GM23338 (cell line): ENCODE data around the gene ATP8B4. TPM values are rescaled to one million over a fixed set of nuclear protein-coding genes. Genes with fewer than 3 reads are reported as not detected.

ENCODE experiments used
- ATAC-seq: fragments of 200-7000 bp; cut with Tn5 transposase; 3 replicates; pipeline ENCODE4 v1.9.1; 2020
- DNase-seq: peaks from one replicate; pipeline ENCODE4 v3.0.0-alpha.2; 2015; ENCODE audit warnings: low spot score
- H2AFZ ChIP-seq: fragments of 200-600 bp; sonication (generic); 2 replicates; pipeline ENCODE4 v1.8.0; 2016; ENCODE audit warnings: antibody characterized with exemption, mild to moderate bottlenecking, moderate library complexity
- H3F3A ChIP-seq: fragments of 200-600 bp; sonication (generic); replicated peaks from 2 replicates; pipeline ENCODE4 v1.8.0; 2017; ENCODE audit warnings: antibody characterized with exemption, mixed run types, low read depth
- H3K27ac ChIP-seq: fragments of 200-600 bp; sonication (generic); 2 replicates; pipeline ENCODE4 v1.6.1; 2016; ENCODE audit warnings: low read depth
- H3K27me3 ChIP-seq: fragments of 200-600 bp; sonication (generic); 2 replicates; pipeline ENCODE4 v1.8.0; 2016; ENCODE audit warnings: mild to moderate bottlenecking, mixed run types, moderate library complexity; ENCODE audit not compliant: insufficient read depth
- H3K36me3 ChIP-seq: fragments of 200-600 bp; sonication (generic); 2 replicates; pipeline ENCODE4 v1.8.0; 2016; ENCODE audit warnings: mild to moderate bottlenecking; ENCODE audit not compliant: insufficient read depth
- H3K4me1 ChIP-seq: fragments of 200-600 bp; sonication (generic); 2 replicates; pipeline ENCODE4 v1.8.0; 2016; ENCODE audit warnings: mild to moderate bottlenecking, moderate library complexity; ENCODE audit not compliant: insufficient read depth
- H3K4me2 ChIP-seq: fragments of 200-600 bp; sonication (generic); 2 replicates; pipeline ENCODE4 v1.7.1; 2017; ENCODE audit warnings: mixed run types
- H3K4me3 ChIP-seq: fragments of 200-600 bp; sonication (generic); 2 replicates; pipeline ENCODE4 v1.6.1; 2016; ENCODE audit warnings: mixed run types
- H3K79me2 ChIP-seq: fragments of 200-600 bp; sonication (generic); replicated peaks from 2 replicates; pipeline ENCODE4 v1.8.0; 2017; ENCODE audit warnings: mild to moderate bottlenecking; ENCODE audit not compliant: insufficient read depth
- H3K9me2 ChIP-seq: fragments of 200-600 bp; sonication (generic); 2 replicates; pipeline ENCODE4 v1.8.0; 2017; ENCODE audit not compliant: insufficient read depth
- H4K20me1 ChIP-seq: fragments of 200-600 bp; sonication (generic); replicated peaks from 2 replicates; pipeline ENCODE4 v1.8.0; 2017; ENCODE audit warnings: mild to moderate bottlenecking; ENCODE audit not compliant: insufficient read depth
- H3K27ac Mint-ChIP-seq: 2 replicates; pipeline ENCODE4 v1.8.0; 2020; ENCODE audit warnings: inconsistent platforms, mild to moderate bottlenecking, moderate library complexity, mixed read lengths
- H3K27me3 Mint-ChIP-seq: 3 replicates; pipeline ENCODE4 v1.8.0; 2022; ENCODE audit warnings: low read depth, mild to moderate bottlenecking, moderate library complexity, mixed read lengths, inconsistent platforms; ENCODE audit not compliant: insufficient read depth, poor library complexity
- H3K36me3 Mint-ChIP-seq: 3 replicates; pipeline ENCODE4 v1.8.0; 2021; ENCODE audit warnings: low read depth, mild to moderate bottlenecking, inconsistent platforms, moderate library complexity, mixed read lengths
- H3K4me1 Mint-ChIP-seq: 3 replicates; pipeline ENCODE4 v1.8.0; 2020; ENCODE audit warnings: mild to moderate bottlenecking, inconsistent platforms, mixed read lengths
- H3K4me3 Mint-ChIP-seq: 3 replicates; pipeline ENCODE4 v1.8.0; 2021; ENCODE audit warnings: moderate library complexity, mild to moderate bottlenecking, inconsistent platforms, mixed read lengths
- H3K9me3 Mint-ChIP-seq: 3 replicates; pipeline ENCODE4 v1.8.0; 2020; ENCODE audit warnings: moderate library complexity, mild to moderate bottlenecking, inconsistent platforms, mixed read lengths
- EZH2 ChIP-seq: fragments of 200-600 bp; sonication (generic); IDR thresholded peaks from one replicate; pipeline ENCODE4 v1.8.0; 2017; ENCODE audit warnings: antibody characterized with exemption, mild to moderate bottlenecking, low read depth; ENCODE audit not compliant: unreplicated experiment
- EZH2phosphoT487 ChIP-seq: fragments of 200-600 bp; sonication (generic); IDR thresholded peaks from one replicate; pipeline ENCODE4 v1.8.1; 2018; ENCODE audit warnings: antibody characterized with exemption; ENCODE audit not compliant: unreplicated experiment
- JUNB ChIP-seq: IDR thresholded peaks from one replicate; pipeline ENCODE4 v1.6.1; 2016; ENCODE audit warnings: antibody characterized with exemption; ENCODE audit not compliant: unreplicated experiment
- NANOG ChIP-seq: IDR thresholded peaks from 2 replicates; pipeline ENCODE4 v1.6.1; 2016; ENCODE audit warnings: antibody characterized with exemption, borderline replicate concordance
- POLR2AphosphoS5 ChIP-seq: IDR thresholded peaks from 2 replicates; pipeline ENCODE4 v1.6.1; 2016; ENCODE audit warnings: antibody characterized with exemption, low read depth
- STAT1 ChIP-seq: IDR thresholded peaks from one replicate; pipeline ENCODE4 v1.6.1; 2016; ENCODE audit warnings: antibody characterized with exemption; ENCODE audit not compliant: unreplicated experiment
- ZNF114 ChIP-seq: fragments of 250-450 bp; sonication (Bioruptor Pico); IDR thresholded peaks from 2 replicates; pipeline ENCODE4 v1.5.0; 2020; ENCODE audit warnings: mild to moderate bottlenecking, moderate library complexity
- ZNF331 ChIP-seq: fragments of 250-450 bp; sonication (Bioruptor Pico); IDR thresholded peaks from 2 replicates; pipeline ENCODE4 v1.5.0; 2020; ENCODE audit warnings: low read depth, mild to moderate bottlenecking, moderate library complexity
- polyA plus RNA-seq: library from polyadenylated mRNA; unstranded; fragments of >200 nt; fragmentation: Nextera tagmentation; extraction: Ambion mirVana; gene quantifications from 2 replicates; pipeline ENCODE4 v1.2.1, GENCODE V29; 2016
- total RNA-seq: library from RNA; depleted of rRNA; stranded (reverse); fragments of >200 nt; shearing (Covaris generic); gene quantifications from 2 replicates; pipeline ENCODE4 v1.2.3, GENCODE V29; 2014
- TF ChIP-seq, protein P1 (sequence below): IDR thresholded peaks from 2 replicates; pipeline ENCODE4 v1.6.1; 2016; ENCODE audit warnings: antibody characterized with exemption
- TF ChIP-seq, protein P2 (sequence below): IDR thresholded peaks from one replicate; pipeline ENCODE4 v1.6.1; 2018; ENCODE audit warnings: antibody characterized with exemption; ENCODE audit not compliant: unreplicated experiment
- TF ChIP-seq, protein P3 (sequence below): fragments of 250-450 bp; sonication (Bioruptor Pico); IDR thresholded peaks from 2 replicates; pipeline ENCODE4 v1.5.0; 2020; ENCODE audit warnings: mild to moderate bottlenecking, moderate library complexity
- TF ChIP-seq, protein P4 (sequence below), 2 experiments: fragments of 200-600 bp in 1 of 2; sonication (generic) in 1 of 2; conservative IDR thresholded peaks; 2 replicates each; pipeline versions ENCODE4 v1.5.1 to v1.6.1; 2016 to 2017; ENCODE audit warnings: antibody characterized with exemption in 2 of 2, low read depth in 2 of 2, mild to moderate bottlenecking in 2 of 2, moderate library complexity in 1 of 2

Gene ATP8B4
- total and polyA plus RNA-seq, 2 experiments from 2014 or later = 0.24 TPM; not detected in 1

DNA sequence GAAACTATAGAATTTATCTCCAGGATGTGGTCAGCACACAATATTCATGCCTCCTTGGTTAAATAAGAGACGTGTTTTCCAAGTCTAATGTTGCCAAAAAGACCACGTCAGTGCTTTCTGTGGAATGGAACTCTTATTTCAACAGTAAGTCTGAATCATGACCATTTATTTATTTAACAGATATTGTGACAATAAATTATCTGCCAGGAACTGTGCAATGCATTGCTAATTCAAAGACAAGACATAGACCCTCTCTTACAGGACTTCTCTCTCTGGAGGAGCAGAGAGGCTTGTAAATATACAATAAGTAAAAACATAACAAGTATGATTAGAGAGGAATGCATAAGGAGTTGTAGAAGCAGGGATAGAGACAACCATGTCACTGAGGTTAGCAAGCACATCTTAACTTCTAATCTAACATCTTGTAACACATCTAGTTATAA lies 270.7 kb downstream of the ATP8B4 start:
- ATAC-seq (no peak), DNase-seq (no peak)
- no peaks in the 10 kb centered on the region for H4K20me1 ChIP-seq
- H3F3A ChIP-seq = no peaks in the 10 kb centered on the region
- TF ChIP-seq JUNB (no peak), EZH2 (no peak), ZNF114 (no peak), EZH2phosphoT487 (no peak), POLR2AphosphoS5 (no peak), ZNF331 (CRISPR knock-in tag) (no peak), NANOG (no peak), STAT1 (no peak)
- TF ChIP-seq, protein P1, sequence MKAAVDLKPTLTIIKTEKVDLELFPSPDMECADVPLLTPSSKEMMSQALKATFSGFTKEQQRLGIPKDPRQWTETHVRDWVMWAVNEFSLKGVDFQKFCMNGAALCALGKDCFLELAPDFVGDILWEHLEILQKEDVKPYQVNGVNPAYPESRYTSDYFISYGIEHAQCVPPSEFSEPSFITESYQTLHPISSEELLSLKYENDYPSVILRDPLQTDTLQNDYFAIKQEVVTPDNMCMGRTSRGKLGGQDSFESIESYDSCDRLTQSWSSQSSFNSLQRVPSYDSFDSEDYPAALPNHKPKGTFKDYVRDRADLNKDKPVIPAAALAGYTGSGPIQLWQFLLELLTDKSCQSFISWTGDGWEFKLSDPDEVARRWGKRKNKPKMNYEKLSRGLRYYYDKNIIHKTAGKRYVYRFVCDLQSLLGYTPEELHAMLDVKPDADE = no peak
- TF ChIP-seq, protein P2, sequence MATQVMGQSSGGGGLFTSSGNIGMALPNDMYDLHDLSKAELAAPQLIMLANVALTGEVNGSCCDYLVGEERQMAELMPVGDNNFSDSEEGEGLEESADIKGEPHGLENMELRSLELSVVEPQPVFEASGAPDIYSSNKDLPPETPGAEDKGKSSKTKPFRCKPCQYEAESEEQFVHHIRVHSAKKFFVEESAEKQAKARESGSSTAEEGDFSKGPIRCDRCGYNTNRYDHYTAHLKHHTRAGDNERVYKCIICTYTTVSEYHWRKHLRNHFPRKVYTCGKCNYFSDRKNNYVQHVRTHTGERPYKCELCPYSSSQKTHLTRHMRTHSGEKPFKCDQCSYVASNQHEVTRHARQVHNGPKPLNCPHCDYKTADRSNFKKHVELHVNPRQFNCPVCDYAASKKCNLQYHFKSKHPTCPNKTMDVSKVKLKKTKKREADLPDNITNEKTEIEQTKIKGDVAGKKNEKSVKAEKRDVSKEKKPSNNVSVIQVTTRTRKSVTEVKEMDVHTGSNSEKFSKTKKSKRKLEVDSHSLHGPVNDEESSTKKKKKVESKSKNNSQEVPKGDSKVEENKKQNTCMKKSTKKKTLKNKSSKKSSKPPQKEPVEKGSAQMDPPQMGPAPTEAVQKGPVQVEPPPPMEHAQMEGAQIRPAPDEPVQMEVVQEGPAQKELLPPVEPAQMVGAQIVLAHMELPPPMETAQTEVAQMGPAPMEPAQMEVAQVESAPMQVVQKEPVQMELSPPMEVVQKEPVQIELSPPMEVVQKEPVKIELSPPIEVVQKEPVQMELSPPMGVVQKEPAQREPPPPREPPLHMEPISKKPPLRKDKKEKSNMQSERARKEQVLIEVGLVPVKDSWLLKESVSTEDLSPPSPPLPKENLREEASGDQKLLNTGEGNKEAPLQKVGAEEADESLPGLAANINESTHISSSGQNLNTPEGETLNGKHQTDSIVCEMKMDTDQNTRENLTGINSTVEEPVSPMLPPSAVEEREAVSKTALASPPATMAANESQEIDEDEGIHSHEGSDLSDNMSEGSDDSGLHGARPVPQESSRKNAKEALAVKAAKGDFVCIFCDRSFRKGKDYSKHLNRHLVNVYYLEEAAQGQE = no peak
- TF ChIP-seq, protein P3, sequence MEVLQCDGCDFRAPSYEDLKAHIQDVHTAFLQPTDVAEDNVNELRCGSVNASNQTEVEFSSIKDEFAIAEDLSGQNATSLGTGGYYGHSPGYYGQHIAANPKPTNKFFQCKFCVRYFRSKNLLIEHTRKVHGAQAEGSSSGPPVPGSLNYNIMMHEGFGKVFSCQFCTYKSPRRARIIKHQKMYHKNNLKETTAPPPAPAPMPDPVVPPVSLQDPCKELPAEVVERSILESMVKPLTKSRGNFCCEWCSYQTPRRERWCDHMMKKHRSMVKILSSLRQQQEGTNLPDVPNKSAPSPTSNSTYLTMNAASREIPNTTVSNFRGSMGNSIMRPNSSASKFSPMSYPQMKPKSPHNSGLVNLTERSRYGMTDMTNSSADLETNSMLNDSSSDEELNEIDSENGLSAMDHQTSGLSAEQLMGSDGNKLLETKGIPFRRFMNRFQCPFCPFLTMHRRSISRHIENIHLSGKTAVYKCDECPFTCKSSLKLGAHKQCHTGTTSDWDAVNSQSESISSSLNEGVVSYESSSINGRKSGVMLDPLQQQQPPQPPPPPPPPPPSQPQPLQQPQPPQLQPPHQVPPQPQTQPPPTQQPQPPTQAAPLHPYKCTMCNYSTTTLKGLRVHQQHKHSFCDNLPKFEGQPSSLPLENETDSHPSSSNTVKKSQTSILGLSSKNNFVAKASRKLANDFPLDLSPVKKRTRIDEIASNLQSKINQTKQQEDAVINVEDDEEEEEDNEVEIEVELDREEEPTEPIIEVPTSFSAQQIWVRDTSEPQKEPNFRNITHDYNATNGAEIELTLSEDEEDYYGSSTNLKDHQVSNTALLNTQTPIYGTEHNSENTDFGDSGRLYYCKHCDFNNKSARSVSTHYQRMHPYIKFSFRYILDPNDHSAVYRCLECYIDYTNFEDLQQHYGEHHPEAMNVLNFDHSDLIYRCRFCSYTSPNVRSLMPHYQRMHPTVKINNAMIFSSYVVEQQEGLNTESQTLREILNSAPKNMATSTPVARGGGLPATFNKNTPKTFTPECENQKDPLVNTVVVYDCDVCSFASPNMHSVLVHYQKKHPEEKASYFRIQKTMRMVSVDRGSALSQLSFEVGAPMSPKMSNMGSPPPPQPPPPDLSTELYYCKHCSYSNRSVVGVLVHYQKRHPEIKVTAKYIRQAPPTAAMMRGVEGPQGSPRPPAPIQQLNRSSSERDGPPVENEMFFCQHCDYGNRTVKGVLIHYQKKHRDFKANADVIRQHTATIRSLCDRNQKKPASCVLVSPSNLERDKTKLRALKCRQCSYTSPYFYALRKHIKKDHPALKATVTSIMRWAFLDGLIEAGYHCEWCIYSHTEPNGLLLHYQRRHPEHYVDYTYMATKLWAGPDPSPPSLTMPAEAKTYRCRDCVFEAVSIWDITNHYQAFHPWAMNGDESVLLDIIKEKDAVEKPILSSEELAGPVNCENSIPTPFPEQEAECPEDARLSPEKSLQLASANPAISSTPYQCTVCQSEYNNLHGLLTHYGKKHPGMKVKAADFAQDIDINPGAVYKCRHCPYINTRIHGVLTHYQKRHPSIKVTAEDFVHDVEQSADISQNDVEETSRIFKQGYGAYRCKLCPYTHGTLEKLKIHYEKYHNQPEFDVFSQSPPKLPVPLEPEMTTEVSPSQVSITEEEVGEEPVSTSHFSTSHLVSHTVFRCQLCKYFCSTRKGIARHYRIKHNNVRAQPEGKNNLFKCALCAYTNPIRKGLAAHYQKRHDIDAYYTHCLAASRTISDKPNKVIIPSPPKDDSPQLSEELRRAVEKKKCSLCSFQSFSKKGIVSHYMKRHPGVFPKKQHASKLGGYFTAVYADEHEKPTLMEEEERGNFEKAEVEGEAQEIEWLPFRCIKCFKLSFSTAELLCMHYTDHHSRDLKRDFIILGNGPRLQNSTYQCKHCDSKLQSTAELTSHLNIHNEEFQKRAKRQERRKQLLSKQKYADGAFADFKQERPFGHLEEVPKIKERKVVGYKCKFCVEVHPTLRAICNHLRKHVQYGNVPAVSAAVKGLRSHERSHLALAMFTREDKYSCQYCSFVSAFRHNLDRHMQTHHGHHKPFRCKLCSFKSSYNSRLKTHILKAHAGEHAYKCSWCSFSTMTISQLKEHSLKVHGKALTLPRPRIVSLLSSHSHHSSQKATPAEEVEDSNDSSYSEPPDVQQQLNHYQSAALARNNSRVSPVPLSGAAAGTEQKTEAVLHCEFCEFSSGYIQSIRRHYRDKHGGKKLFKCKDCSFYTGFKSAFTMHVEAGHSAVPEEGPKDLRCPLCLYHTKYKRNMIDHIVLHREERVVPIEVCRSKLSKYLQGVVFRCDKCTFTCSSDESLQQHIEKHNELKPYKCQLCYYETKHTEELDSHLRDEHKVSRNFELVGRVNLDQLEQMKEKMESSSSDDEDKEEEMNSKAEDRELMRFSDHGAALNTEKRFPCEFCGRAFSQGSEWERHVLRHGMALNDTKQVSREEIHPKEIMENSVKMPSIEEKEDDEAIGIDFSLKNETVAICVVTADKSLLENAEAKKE = no peak
- TF ChIP-seq, protein P4, sequence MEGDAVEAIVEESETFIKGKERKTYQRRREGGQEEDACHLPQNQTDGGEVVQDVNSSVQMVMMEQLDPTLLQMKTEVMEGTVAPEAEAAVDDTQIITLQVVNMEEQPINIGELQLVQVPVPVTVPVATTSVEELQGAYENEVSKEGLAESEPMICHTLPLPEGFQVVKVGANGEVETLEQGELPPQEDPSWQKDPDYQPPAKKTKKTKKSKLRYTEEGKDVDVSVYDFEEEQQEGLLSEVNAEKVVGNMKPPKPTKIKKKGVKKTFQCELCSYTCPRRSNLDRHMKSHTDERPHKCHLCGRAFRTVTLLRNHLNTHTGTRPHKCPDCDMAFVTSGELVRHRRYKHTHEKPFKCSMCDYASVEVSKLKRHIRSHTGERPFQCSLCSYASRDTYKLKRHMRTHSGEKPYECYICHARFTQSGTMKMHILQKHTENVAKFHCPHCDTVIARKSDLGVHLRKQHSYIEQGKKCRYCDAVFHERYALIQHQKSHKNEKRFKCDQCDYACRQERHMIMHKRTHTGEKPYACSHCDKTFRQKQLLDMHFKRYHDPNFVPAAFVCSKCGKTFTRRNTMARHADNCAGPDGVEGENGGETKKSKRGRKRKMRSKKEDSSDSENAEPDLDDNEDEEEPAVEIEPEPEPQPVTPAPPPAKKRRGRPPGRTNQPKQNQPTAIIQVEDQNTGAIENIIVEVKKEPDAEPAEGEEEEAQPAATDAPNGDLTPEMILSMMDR (conservative IDR thresholded peaks at IDR 0.05; ENCODE audit: low read depth in 2 of 2) = no peak
- no peak overlapping the region for H3K27ac ChIP-seq
- H3K4me1 ChIP-seq = no peaks in the 10 kb centered on the region
- H3K27me3 ChIP-seq = no peaks in the 10 kb centered on the region
- no peaks in the 10 kb centered on the region for H3K79me2 ChIP-seq
- no peaks in the 10 kb centered on the region for H3K36me3 ChIP-seq
- H3K4me2 ChIP-seq = no peak overlapping the region
- H2AFZ ChIP-seq = no peak overlapping the region
- H3K9me3 Mint-ChIP-seq = peaks cover 6% of the 10 kb centered on the region; the same call in 2 of the 3 replicates
- H3K9me2 ChIP-seq = peaks cover 10% of the 10 kb centered on the region; the same call in 1 of the 2 replicates
- H3K36me3 Mint-ChIP-seq = no peaks in the 10 kb centered on the region
- H3K4me3 Mint-ChIP-seq = no peak overlapping the region
- no peak overlapping the region for H3K27ac Mint-ChIP-seq
- H3K4me1 Mint-ChIP-seq = no peaks in the 10 kb centered on the region
- H3K4me3 ChIP-seq = no peak overlapping the region
- no peaks in the 10 kb centered on the region for H3K27me3 Mint-ChIP-seq
